KBM-7 (cell line): ENCODE results near the gene ANKRD11.
"Not testable (repeated sequence)": the region's sequence is repeated elsewhere in the genome, so short reads cannot be mapped to it uniquely, and the experiment has no call there.

Experiments used
- DNase-seq: peaks from one replicate; pipeline ENCODE4 v3.0.0-alpha.2; 2015
- in situ Hi-C: fragments of 300-500 bp; cut with MboI; formaldehyde crosslinking; loops from 2 replicates; pipeline ENCODE4 v1.14.3; 2020; ENCODE audit warnings: low sequenced_read_pairs, low pct_unique_long_range_greater_than_20kb, mixed read lengths

ANKRD11 gene

DNA sequence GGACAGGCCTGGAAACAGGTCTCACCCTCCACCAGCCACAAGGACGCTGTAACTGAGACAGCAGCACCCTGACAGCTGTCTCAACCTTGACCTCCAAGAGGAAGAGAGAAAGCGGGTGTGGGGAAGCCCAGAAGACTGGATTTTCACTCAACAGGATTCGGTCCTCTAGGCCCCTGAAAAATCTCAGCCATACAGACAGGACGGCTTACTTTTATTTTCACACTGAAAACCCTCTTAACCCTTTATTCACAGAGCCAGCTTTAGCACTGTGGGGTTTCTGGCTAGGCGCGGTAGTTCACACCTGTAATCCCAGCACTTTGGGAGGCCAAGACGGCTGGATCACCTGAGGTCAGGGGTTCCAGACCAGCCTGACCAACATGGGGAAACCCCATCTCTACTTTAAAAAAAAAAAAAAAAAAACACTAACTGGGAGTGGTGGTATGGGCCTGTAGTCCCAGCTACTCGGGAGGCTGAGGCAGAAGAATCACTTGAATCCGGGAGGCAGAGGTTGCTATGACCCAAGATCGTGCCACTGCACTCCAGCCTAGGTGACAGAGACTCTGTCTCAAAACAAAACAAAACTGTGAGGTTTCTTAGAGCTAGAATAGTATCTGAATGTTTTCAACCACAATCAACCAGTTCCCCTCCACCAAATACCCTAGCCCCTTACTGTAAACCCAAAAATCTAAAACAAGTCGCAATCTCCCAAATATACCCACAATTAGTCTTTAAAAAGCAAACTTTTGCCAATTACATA is 5.3 kb downstream of the ANKRD11 start:
- no peak for DNase-seq
- in situ Hi-C loops = no loop called here

DNA sequence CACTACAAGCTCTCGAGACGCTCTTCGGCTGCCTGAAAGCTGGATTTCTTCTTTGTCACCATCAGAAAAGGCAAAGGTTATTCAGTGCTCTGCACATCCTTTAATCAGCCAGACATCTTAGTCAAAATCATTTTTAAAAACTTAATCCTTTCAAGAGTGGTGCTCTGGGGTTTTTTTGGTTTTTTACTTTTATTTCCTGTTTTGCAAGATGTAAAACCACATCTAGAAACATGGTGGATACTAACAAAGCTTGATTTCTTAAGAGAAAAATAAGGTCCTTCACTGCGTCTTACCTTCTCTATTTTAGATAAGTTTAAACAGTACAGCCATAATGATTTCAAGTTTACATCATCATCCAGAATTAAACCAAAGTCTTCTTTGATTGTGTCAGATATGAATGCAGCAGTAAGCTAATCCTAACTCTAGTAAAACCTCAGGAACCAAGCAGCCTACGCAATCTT is 6.3 kb downstream of the ANKRD11 start:
- no peak for DNase-seq
- in situ Hi-C loops = no loop called here

DNA sequence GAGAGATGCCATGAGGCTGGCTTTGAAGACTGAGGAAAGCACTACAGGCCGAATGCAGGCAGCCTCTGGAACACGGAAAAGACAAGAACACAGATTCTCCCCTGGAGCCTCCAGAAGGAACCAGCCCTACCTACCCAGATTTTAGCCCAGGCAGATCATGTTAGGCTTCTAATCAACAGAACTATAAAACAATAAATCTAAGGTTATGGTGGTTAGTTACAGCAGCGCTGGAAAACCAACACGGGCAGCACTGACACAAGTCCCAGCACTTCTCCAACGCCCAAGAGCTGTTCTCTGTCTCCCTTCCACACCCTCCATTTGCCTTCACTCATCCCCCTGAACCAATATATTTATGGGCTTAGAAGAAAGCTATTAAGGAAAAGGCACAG is 7.5 kb downstream of the ANKRD11 start:
- no peak for DNase-seq
- in situ Hi-C loops = no loop called here

- peak; percentile 45 for DNase-seq
- in situ Hi-C loops = no loop called here
Observed at GRCh38 chr16:89482150-89482816, 8.1 kb downstream of the ANKRD11 start.

DNA sequence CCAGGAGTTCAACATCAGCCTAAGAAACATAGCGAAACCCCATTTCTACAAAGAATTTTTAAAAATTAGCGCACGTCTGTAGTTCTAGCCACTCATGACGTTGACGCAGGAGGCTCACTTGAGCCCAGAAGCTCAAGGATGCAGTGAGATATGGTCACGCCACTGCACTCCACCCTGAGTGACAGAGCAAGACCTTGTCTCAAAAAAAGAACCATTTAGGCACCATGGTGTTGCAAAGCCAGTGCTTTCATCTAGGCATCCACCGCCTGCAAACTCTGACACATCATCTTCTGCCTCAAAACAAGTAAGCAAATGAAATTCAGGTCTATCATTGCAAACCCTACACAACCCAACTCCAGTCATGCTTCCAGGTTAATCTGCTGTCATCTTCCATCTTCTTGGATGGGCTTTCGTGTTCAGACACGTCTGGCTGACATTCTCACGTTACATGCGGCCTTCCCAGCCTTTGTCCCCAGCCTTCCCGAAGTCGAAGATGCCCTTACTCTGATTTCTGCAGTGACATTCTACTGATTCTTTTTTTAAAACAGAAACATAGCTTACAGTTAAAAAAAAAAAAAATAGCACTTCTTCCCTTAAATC is 8.9 kb downstream of the ANKRD11 start:
- in situ Hi-C loops = no loop called here
- DNase-seq = no peak

DNA sequence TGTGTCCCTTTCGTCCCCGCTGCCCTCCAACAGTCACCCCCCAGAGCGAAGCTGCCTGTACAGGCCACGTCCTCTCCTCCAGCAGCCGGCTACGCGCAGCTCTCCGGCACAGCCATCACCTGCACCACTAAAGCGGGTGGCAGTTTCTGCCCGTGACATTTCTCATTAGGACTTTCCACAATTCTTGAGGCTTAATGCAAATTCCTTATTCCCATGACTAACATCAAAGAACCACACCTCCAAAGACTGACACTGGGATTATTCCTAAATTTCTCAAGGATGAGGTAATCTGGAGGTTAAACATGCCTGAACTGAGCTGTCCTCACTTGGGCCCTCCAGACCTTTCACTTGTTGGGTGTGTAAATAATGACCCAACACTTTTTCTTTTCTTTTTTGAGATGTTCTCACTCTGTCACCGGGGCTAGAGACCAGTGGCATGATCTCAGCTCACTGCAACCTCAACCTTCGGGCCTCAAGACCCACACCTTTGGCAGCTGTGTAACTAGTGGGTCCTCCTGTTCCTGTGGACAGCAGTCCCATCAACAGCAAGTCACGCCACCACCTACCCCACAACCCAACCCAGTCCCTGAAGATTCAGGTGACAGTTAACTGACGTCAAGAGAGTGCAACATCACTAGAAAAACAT is 11.7 kb downstream of the ANKRD11 start:
- in situ Hi-C loops = no loop called here
- DNase-seq = no peak

GRCh38 chr16:89476811-89477261 is 13.5 kb downstream of the ANKRD11 start:
- in situ Hi-C loops = no loop called here

DNA sequence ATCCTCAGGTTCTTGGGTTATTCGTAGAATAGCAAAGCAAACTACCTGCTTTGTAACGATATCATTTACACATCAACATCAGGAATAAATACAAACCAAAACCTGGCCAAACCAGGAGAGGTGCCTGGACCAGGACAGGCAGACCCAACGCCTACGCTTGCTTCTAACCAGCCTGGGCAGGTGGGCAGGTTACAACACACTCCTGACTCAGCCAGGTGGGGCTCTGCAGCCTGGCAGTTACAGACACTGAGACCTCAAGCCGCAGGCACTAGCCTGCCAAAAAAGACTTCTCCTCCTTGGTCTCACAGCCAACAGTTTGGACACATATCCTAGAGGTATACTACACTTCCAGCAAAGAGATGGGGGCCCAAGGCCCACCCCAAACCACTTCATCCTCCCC is 14.0 kb downstream of the ANKRD11 start:
- no peak for DNase-seq
- in situ Hi-C loops = no loop called here

More at GRCh38 chr16:89476811-89477261, 13.5 kb downstream of the ANKRD11 start:
- peak; percentile 71 for DNase-seq

DNA sequence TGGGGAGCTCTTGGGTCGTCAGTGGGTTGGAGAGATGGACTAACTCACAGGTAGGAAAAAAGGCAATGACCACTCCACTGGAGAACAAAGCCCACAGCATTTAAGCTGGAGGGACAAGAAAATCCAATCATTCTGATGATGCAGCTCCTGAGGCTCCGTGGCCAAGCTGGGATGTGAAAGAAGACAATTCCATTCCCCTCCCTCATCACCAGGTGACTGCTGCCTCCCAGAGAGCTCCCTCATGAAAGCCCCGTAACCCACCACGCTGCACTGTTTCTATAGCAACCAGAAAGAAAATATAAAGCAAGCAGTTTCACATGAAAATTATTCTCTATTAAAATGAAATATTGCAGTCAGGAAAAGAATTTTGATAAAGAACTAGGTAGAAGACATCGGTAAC is 15.2 kb downstream of the ANKRD11 start:
- no peak for DNase-seq
- in situ Hi-C loops = no loop called here

GRCh38 chr16:89473791-89474414 is 16.5 kb downstream of the ANKRD11 start:
- DNase-seq = no peak
- in situ Hi-C loops = no loop called here

- in situ Hi-C loops = no loop called here
- no peak for DNase-seq
Observed at GRCh38 chr16:89473136-89473712, 17.1 kb downstream of the ANKRD11 start.

DNA sequence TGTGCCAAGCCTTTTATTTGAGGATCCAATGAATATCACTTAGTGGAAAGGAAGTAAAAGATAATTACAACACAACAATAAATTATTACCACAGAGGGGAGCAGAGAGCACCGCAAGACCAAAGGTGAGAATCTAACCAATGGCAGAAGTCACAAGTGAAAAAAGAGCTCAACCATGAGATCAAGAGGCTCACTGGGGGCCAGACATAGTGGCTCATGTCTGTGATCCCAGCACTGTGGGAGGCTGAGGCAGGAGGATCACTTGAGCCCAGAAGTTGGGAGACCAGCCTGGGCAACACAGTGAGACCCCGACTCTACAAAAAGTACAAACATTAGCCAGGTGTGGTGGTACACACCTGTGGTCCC is 17.7 kb downstream of the ANKRD11 start:
- in situ Hi-C loops = no loop called here
- DNase-seq = no peak

- no peak for DNase-seq
- in situ Hi-C loops = no loop called here
Observed at GRCh38 chr16:89467382-89467781, 23.0 kb downstream of the ANKRD11 start.

- DNase-seq = no peak
- in situ Hi-C loops = no loop called here
Observed at GRCh38 chr16:89466920-89467319, 23.4 kb downstream of the ANKRD11 start.

DNA sequence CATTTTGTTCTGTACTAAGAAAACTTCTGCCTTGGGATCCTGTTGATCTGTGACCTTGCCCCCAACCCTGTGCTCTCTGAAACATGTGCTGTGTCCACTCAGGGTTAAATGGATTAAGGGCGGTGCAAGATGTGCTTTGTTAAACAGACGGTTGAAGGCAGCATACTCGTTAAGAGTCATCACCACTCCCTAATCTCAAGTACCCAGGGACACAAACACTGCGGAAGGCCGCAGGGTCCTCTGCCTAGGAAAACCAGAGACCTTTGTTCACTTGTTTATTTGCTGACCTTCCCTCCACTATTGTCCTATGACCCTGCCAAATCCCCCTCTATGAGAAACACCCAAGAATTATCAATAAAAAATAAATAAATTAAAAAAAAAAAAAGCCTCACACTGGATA is 27.0 kb downstream of the ANKRD11 start:
- DNase-seq, in situ Hi-C loops: not testable (repeated sequence)

- DNase-seq, in situ Hi-C loops: not testable (repeated sequence)
Observed at GRCh38 chr16:89462639-89463038, 27.7 kb downstream of the ANKRD11 start.

DNA sequence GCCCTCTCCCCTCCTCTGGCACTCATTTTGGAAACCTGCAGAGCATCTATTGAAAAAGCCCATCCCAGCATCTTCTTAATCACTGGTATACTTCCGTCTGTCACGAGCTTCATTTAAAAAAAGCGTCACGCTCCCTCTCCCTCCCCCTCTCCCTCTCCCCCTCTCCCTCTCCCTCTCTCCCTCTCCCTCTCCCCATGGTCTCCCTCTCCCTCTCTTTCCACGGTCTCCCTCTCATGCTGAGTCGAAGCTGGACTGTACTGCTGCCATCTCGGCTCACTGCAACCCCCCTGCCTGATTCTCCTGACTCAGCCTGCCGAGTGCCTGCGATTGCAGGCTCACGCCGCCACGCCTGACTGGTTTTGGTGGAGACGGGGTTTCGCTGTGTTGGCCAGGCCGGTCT is 28.5 kb downstream of the ANKRD11 start:
- DNase-seq, in situ Hi-C loops: not testable (repeated sequence)

GRCh38 chr16:89460556-89460955 is 29.8 kb downstream of the ANKRD11 start:
- no peak for DNase-seq
- in situ Hi-C loops = no loop called here

DNA sequence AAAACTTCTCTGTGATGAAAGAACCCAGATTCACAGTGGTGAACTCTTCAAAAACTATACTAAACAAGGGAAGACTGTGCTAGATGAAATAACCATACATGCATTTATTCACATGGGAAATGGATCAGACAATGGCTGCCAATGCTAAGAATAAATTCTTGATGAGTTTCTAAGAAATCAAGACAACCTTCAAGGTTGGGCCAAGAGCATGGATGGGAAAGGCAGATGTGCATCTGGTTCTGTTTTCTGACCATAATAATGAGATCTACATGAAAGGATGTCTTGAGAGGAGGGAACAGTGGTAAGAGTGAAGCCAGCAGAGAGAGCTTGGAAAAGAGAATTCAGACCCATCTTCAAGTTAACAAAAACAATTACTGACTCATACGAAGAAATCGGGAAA is 31.4 kb downstream of the ANKRD11 start:
- in situ Hi-C loops = no loop called here

More for the DNA sequence above, 31.4 kb downstream of the ANKRD11 start:
- no peak for DNase-seq
